T-helper 22 cell (primary cell): ENCODE results near the gene TCEAL3.
"Not testable (repeated sequence)": the region's sequence is repeated elsewhere in the genome, so short reads cannot be mapped to it uniquely, and the experiment has no call there.

Experiments
- DNase-seq: peaks from one replicate; pipeline ENCODE4 v3.0.0-alpha.2; 2020; ENCODE audit warnings: low read depth

TCEAL3 gene, protein sequence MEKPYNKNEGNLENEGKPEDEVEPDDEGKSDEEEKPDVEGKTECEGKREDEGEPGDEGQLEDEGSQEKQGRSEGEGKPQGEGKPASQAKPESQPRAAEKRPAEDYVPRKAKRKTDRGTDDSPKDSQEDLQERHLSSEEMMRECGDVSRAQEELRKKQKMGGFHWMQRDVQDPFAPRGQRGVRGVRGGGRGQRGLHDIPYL

DNA sequence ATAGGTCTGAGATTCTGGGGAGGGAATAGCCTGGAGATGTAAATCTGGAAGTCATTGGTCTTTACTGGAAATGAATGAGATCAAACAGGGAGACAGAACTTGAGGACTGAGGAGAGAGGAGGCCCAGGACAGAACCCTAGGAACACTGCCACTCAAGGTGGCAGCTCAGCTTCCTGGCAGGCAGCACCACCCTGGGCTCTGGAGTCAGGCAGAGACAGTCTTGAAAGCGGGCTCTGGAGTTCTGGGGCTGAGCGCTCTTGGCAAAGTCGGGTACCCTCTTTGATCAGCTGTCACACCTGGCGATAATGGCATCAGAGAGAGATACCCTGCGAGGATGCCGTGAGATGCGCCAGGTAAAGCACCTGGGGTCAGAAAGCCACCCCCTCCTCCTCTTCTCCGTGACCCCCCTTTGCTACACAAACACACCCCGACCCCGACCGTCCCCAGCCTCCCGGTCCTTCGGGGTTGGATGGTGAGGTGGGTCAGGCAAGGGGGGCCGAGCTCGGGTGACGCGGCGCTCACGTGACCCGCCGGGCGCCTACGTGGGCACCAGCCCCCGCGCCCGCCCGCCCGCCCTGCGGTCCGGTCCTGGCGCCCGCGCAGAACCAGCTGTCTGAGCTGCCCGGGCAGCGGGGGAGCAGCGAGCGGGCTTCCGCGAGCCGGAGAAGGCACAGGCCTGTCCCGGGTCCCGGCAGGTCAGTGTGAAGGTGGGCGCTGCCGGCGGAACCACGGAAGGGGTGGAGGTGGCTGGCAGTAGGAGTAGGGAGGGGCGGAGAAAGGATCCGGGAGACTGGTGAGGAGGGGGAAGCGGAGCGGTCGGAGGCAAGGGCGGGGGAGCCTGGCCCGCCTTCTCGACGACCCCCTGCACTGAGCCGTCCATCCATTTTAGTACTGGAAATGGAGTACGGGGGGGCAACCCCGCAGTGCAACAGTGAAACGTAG, at the start of gene TCEAL3:
Gene TCEAL3 (plus strand): TSS at position 600 of the 942 bp plus-strand sequence. CDS start 1,102 bp downstream, outside the sequence.
- DNase-seq = peak; percentile 34

DNA sequence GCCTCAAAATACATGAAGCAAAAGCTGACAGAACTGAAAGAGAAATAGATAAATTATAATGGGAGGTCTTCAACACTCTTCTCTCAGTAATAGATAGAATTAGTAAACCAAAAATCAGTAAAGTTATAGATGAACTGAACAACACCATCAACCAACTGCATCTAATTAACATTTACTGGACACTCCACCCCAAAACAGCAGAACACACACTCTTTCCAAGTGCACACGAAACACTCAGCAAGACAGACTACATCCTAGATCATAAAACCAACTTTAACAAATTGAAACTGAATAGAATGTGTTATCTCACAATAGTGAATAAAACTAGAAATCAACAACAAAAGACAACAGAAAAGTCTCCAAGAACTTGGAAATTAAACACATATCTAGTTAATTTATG, 47.5 kb upstream of the TCEAL3 start:
- no peak for DNase-seq

DNA sequence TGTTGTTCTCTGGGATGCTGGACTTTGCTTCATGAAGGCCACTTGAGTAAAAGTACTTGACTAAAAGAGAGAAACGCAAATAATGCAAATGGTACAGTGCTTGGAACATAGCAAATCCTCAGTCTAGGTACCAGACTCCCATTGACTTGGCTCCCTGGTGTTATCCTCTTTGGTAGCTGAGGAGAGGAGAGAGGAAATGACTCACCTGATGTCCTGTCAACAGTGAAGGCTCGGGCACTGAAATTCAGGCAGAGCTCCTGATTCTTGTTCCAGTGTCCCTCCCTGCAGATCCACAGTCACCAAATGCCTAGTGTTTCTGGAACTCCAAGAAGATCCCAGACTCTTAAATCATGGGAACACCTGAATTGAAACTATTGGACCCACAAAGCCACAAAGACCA, 45.0 kb upstream of the TCEAL3 start:
- no peak for DNase-seq

DNA sequence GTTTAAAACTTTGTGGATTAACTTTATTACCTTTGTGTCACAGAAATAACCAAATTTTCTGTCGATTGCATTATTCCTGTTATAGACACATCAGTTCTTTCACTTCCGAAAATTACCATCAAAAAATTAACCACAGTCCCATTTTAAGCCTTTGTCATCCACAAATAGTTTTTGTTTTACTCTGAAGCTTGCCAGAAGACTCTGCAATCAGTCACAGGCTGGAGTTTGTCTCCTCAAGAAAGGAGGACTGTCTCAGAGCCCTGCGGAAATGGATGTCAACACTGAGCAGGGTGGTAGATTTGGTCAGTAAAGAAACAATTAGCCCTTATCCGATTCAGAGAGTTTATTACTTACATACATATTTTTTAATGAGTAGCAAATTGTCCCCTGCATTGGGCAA, 42.6 kb upstream of the TCEAL3 start:
- DNase-seq = no peak

DNA sequence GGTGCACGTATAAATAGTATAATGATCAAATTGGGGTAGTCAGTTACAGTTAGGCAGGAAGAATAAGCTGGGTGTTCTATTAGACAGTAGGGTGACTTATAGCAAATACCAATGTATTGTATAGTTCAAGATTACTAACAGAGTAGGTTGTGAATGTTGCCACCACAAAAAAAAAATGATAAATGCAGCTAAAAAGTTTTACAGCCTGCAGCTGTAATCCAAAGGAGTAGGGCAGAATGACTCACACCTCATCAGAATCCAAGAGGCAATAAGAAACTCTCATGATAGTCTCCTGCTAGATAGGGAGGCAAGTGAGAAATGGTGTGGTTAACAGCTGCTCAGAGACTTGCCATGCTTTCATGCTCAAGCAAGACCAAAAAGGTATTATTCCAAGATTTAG, 42.0 kb upstream of the TCEAL3 start:
- no peak for DNase-seq

DNA sequence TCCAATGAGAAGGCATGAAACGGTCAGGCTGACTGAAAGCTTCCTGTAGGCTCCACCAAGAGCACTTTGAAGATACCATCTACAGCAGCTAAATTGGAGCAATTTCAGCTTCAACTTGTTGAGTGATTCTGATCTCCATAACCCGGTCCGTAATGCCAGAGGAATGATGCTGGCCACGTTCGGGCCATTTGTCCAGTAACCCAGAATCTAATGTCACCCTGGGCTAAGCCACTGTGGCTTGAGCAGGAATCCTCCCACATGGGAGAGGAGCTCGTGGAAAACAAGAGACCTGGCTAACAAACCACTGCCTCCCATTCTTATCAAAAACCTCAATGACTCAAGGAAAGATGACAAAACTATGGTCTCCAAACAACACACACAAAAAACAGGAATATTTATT, 36.6 kb upstream of the TCEAL3 start:
- no peak for DNase-seq

DNA sequence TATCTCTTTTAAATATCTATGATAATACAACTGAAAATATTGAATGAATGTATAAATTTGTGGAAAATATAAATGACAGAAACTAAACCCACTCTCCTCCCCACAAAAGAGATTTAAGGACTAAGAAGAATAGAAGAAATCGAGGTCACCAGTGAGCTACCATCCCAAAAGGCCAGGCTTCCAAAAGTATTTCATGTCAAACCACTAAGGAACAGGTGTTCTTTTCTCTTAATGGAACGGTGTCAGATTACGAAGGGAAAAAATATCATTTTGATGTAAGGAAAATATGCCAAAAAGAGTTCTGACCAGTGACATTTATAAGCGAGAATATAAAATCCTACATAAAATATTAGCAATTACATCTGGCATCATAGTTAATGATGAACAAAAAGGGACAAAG, 36.0 kb upstream of the TCEAL3 start:
- DNase-seq = no peak

DNA sequence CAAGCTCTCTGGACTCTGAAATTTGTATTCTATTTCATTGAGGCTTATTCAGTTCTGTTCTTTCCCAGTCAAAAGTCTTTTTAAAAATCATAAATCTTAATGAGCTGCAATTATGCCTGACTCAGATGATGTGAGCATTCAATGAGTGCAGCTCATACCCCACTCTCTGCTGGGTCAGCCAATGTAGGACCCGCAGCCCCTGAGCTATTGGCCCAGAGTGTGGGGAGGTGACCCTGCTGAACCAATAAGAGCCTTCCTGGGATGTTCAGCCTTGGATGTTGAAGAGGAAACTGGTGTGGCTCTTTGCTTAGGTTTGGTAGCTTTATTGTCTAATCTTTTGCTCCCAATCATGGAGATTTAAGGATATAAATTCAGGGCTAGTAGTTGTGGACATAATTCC, 34.6 kb upstream of the TCEAL3 start:
- DNase-seq = no peak

DNA sequence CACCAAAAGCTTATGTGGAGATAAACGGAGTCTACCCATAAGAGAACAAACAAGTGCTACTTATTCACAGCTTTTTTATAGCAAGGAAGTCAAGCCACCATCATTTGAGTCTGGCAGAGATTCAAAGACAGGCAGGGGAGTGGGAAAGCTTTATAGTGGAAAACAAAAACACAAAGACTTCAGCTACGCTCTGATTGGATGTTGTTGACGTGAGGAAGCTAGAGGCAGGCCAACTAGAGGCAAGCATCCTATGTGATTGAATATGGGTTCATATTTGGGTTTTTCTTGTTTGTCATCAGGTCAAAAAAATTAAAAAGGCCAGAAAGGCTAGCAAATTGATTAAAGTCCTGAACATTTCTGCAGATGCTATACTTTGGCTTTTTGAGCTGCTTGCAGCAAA, 23.2 kb upstream of the TCEAL3 start:
- no peak for DNase-seq

DNA sequence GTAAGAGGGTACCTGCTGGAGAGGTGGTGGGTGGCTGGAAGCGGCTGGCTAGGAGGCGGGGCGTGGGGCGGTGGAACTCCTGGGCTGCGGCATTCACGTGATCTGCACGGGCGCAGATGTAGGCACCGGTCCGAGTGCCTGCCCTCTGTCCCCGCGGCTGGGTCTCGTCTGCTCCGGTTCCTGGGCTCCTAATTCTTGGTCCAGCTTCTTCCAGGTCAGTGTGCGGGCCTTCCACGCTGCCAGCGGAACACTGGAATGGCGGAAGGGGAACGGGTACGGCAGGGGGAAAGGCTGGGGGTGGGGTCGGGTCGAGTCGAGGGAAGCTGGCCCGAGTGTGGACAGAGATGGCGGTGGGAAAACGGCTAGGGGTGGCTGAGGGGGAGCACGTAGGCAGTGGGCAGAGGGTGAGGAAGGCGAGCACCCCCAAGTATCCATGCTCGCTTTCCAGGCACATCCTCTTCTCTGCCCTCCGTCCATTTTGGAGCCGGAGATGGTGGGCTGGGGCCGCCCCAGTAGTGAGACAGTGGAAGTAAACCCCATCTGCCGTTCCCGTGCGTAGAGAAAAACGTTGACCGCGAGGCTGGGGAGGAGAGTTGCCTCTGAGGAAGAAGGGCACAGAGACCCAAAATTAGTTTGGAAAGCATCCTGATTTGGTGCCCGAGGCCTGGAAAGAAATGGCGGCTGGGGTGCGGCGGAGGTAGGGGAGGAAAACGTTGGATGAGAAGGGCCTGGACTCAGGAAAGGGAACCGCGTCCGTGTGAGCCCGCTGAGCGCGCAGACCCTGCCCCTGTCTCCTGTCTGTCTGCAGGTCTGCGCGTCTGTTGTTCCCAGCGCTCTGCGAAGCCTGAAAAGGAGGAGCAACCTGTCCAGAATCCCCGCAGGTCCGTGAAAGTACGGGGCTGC, 22.1 kb upstream of the TCEAL3 start, which contains the start of gene TCEAL4:
Gene TCEAL4 (plus strand): TSS at position 105 of the 903 bp plus-strand sequence. CDS start 1,161 bp downstream, outside the sequence.
- no peak for DNase-seq

DNA sequence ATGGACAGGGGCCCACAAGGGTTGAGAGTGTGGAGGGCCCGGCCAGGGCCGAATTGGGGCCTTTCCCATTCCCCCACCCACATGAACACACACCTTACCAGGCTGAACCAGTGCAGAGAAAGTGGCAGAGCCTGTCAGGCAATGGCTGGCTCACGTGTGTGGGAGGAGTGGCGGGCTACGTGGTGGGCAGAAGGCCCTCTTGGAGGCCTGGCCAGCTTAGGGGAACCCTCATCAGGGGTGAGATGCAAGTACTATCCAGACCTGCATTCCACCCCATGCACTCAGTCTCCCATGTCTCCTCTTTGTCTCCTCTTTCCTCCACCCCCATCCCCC, 21.5 kb upstream of the TCEAL3 start:
- no peak for DNase-seq

DNA sequence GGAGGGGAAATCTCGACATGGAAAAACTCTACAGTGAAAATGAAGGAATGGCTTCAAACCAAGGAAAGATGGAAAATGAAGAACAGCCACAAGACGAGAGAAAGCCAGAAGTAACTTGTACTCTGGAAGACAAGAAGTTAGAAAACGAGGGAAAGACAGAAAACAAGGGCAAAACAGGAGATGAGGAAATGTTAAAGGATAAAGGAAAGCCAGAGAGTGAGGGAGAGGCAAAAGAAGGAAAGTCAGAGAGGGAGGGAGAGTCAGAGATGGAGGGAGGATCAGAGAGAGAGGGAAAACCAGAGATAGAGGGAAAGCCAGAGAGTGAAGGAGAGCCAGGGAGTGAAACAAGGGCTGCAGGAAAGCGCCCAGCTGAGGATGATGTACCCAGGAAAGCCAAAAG, 21.1 kb upstream of the TCEAL3 start:
- DNase-seq = no peak

DNA sequence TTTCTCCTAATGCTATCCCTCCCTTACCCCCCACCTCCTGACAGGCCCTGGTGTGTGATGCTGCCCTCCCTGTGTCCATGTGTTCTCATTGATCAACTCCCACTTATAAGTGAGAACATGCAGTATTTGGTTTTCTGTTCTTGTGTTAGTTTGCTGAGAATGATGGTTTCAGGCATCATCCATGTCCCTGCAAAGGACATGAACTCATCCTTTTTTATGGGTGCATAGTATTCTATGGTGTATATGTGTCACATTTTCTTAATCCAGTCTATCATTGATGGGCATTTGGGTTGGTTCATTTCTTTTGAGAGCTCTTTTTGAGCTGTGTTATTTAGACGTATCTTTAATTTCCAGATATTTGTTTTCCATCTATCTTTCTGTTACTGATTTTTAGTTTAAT, 15.5 kb upstream of the TCEAL3 start:
- DNase-seq = not testable (repeated sequence)

DNA sequence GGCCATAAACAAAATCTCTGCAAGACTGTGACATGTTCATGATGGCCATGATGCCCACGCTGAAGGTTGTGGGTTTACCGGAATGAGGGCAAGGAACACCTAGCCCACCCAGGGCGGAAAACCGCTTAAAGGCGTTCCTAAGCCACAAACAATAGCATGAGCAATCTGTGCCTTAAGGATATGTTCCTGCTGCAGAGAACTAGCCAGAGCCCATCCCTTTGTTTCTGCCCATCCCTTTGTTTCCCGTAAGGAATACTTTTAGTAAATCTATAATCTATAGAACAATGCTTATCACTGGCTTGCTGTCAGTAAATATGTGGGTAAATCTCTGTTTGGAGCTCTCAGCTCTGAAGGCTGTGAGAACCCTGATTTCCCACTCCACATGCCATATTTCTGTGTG, 12.6 kb upstream of the TCEAL3 start:
- DNase-seq = not testable (repeated sequence)

DNA sequence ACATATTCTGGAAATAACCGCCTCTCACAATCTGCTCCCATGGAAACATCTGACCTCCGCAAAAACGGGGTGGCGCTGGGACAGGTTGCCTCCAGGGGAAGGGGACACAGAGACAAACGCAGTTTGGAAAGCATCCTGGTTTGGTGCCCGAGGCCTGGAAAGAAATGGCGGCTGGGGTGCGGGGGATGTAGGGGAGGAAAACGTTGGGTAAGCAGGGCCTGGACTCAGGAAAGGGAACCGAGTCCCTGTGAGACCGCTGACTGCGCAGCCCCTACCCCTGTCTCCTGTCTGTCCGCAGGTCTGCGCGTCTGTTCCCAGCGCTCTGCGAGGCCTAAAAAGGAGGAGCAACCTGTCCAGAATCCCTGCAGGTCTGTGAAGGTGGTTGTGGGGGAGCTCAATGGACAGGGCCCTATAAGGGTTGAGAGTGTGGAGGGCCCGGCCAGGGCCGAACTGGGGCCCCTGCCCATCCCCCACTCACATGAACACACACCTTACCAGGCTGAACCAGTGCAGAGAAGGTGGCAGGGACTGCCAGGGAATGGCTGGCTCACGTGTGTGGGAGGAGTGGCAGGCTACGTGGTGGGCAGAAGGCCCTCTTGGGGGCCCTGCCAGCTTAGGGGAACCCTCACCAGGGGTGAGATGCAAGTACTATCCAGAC, 672 bp downstream of the TCEAL3 start:
- no peak for DNase-seq

DNA sequence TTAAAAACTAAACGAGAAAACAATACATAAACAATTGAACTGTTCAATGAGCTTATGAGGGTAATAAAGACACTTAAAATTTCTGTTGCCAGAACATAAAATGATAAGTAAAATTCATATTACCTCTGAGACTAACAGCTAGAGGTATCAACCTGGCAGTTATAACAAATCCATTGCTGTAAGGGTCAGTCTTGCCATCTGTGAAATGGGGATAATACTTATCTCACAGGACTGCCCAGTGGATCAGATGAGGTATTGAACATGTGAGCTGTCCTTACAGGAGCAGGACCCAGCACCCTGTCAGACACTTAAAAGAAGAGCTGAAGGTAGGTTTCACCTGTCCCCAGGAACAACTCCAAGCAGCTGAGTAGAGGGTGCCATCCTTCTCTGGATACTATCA, 2.5 kb downstream of the TCEAL3 start:
- DNase-seq = no peak

DNA sequence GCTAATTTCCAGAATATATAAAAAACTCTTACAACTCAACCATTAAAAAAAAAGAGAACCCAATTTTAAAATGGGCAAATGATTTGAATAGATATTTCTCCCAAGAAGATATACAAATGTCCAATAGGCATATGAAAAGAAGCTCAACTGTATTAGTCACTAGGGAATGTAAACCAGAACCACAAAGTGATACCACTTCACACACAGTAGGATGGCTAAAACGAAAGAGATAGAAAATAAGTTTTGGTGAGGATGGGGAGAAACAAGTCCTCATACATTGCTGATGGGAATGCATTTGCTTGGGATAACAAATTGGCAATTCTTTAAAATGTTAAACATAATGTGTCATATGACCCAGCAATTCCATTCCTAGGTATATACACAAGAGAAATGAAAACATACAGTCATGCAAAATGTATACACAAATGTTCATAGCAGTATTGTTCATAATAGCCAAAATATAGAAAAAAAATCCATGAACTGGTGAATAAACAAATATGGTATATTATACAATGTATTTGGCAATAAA, 5.7 kb downstream of the TCEAL3 start:
- no peak for DNase-seq

DNA sequence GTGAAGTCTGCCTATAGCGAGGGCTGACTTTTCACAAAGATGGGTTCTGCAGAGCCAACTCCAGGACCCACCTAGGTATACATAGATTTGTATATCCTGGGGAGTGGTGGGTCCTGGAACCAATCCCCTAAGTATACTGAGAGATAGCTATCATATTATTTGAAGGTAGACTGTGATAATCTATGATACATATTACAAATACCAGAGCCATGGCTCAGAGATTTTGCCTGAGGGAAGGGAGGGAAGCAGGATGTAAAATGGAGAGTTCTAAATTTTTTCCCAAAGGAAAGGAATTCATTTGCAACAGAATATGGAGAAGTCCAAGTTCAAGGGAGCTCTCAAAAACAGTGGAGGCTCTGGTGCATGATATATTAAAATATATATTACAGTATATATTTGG, 7.2 kb downstream of the TCEAL3 start:
- no peak for DNase-seq

DNA sequence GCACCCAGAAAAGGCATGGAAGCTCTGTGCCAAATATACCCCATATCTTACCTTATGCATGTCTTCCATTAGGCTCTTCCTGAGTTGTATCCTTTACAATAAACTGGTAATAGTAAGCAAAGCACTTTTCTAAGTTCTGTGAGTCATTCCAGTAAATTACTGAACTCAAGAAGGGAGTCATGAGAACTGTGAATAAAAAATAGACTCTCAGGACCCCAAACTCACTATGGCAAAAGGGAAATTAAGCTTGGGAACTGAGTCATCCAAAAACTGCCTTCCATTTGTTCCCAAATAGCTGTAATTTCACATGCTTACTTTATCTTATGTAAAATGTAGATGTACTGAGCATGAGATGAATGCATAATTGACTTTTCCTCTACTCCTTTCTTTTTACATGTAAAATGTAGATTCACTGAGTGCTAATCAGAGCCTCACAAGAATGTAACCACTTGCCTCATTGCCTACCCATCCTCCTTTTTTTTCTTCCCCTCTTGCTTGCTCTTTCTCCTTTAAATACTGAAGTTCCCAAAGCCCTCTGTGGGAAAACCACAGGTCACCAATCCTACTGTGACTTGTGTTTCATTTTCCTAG, 8.1 kb downstream of the TCEAL3 start:
- no peak for DNase-seq

DNA sequence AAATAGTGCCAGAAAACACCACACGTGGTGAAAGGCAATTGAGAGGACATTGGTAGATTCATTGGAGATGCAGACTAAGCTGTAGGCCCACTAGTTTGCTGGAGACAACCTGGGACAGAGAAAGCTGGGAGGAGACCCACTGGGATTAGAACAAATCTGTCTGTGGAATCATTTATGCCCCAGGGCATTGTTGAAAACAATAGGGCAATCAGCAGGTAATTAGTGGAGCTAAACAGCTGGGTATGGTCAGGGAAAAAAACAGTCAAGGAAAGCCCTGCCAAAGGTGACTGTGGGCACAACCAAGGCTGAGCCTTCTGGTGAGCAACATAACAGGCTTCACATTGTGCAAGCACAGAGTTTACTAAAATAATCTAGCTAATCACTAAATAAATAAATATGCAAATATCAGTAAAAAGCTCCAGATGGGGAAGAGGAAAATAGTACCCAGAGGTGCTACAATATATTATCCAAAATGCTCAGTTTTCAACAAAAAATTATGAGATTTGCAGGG, 9.0 kb downstream of the TCEAL3 start:
- DNase-seq = no peak

DNA sequence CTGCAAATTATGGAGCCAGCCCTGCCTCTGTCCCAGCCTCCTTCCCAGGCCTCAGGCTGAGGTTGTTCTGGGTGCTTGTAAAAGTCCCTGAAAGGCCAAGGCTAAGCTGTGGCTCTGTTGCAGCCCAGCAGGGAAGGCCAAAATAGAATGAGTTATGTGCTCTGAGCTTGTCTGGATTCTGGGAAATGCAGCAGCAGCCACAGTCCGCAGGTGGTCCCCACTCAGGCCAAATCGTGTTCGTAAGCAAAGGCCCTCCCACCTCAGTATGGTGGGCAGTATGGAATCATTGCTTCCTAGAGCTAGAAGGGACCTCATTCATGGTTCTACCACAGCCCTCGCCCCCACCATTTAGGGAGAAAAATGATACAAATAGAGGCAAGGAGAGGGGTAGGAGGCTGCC, 16.3 kb downstream of the TCEAL3 start:
- no peak for DNase-seq
